ENCODE measurements around the gene KCNN2.

KCNN2 gene

GRCh38 chr5:114362197-114362976 is 517 bp downstream of the KCNN2 start:
- in situ Hi-C loops (cut with HindIII; ENCODE audit: low sequenced_read_pairs) = no loop called here

DNA sequence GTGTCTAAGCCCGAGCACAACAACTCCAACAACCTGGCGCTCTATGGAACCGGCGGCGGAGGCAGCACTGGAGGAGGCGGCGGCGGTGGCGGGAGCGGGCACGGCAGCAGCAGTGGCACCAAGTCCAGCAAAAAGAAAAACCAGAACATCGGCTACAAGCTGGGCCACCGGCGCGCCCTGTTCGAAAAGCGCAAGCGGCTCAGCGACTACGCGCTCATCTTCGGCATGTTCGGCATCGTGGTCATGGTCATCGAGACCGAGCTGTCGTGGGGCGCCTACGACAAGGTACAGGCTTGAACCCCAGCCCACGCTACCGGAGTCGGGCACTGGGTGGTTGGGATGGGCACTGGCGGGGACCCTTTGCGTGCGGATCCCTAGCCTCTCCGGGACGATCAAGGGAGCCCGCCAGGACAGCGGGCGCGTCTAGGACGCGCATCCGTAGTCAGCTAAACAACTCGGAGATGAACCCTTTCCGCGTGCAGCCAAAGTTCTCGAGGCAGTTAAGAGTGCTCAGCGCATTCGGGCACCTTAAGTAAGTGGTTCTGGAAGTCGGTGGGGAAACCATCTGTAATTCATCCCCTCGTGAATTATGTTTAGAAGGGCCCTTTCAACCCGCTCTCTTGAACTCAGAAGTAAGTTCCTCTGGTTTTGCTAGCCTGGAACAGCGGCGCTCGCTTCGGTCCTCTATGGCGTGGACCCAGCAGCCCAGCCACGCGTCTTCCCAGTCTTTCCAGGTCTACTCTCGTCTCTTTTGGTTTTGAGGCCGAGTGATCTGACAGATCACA is 1.3 kb downstream of the KCNN2 start:
- in situ Hi-C loops (cut with HindIII; ENCODE audit: low sequenced_read_pairs) = no loop called here

DNA sequence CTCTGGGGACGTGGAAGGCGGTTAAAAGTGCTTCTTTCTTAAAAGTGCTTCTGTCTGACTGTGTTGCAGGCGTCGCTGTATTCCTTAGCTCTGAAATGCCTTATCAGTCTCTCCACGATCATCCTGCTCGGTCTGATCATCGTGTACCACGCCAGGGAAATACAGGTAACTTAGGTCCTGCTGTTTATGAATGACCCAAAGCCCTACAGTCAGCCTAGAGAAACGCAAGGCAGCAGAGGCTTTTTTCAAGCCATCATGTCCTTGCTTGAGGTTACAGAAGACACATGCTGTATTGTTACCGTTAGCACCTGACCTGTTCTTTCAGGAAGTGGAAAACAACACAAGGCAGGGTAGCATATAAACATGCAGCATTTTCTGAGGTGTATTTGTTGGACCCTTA is 2.0 kb downstream of the KCNN2 start:
- in situ Hi-C loops (cut with HindIII; ENCODE audit: low sequenced_read_pairs) = no loop called here

DNA sequence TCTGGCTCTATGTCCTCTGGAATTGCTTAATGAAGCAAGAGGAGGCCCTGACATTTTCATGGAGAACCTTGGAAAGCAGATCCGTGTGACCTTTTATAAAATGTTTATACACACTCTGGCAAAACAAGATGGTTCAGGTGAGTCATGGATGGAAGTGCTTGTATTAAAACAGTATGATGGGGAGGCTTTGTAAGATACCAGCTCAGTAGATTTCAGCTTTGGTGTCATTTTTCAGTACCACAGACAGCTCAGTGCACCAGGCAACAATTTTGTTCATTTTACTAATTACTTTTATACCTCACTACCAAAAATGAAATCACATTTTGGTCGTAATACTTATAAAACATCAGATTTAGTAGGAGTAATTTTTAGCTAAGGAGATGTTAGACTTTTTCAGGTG is 5.2 kb downstream of the KCNN2 start:
- in situ Hi-C loops (cut with HindIII; ENCODE audit: low sequenced_read_pairs) = no loop called here

DNA sequence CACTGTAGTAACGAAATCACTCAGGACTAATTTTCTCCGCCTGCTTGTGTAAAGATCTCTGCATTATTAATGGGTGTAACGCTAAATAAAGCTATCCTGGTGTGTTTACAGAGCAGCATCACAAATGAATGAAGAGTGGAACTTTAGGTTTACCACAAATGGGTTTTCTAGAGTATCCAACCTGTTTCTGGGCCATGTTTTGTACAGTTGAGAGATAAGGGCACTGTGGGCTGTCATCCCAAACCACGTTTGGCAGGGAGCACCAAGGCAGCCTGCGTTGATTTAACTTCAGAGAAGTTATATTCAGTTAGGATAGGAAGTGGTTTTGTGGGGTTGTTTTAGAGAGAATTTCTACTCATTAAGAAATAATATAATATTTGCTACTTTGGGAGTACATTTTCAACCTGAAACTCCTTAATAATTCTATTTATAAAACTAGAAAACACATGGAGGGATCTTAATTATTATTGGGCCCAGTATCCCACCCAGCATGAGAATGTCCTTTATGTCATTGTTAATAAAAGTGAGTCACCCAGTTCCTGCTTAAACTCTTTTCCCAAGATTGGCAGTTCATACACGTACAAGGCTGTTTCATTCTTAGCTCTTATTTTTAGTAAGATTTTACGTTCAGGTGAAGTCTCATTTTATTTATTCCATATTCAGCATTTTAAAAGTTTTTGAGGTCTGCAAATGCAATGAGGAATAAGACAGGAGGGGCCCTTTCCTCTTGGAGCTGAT is 8.0 kb downstream of the KCNN2 start:
- in situ Hi-C loops (cut with HindIII; ENCODE audit: low sequenced_read_pairs) = no loop called here

GRCh38 chr5:114377050-114377844 is 15.4 kb downstream of the KCNN2 start:
- in situ Hi-C loops (cut with HindIII; ENCODE audit: low sequenced_read_pairs) = no loop called here

DNA sequence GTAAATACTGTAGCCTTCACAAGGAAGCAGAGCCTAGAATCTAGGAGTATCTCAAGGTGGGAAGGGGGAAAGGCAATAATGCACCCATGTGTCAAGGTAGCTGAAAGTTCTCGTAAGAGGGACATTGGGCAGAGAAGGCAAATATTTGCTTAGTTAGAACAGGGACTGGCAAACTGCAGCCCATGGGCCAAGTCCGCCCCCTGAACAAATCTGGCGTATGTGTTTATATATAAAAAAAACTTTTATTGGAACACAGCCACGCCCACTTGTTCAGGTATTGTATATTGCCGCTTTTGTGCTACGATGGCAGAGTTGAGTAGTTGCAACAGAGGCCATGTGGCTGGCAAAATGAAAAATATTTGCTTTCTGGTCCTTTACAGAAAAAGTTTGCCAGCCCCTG is 16.1 kb downstream of the KCNN2 start:
- in situ Hi-C loops (cut with HindIII; ENCODE audit: low sequenced_read_pairs) = no loop called here

- in situ Hi-C loops (cut with HindIII; ENCODE audit: low sequenced_read_pairs) = no loop called here
Observed at GRCh38 chr5:114380721-114381120, 18.9 kb downstream of the KCNN2 start.

DNA sequence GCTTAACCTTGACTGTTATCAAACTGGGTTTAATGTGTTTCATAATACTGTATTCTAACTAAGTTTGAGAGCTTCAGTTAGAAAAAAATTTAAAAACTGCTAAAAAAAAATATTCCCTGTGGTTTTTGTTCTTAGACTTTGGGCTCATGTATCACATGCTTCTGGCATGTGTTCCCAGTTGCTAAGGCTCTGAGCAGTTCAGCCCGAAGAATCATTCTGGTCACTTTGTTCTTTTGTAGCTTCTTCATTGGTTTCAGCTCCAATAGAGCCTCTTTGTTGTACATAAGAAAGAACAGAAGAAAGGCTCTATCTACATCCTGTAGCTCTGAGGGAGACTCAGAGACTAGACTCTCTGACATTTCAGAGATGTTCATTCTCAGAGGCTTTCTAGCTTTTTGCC is 25.6 kb downstream of the KCNN2 start:
- in situ Hi-C loops (cut with HindIII; ENCODE audit: low sequenced_read_pairs) = no loop called here

- in situ Hi-C loops (cut with HindIII; ENCODE audit: low sequenced_read_pairs) = no loop called here
Observed at GRCh38 chr5:114390431-114390830, 28.6 kb downstream of the KCNN2 start.

- in situ Hi-C loops (cut with HindIII; ENCODE audit: low sequenced_read_pairs) = no loop called here
Observed at GRCh38 chr5:114391321-114391720, 29.5 kb downstream of the KCNN2 start.

DNA sequence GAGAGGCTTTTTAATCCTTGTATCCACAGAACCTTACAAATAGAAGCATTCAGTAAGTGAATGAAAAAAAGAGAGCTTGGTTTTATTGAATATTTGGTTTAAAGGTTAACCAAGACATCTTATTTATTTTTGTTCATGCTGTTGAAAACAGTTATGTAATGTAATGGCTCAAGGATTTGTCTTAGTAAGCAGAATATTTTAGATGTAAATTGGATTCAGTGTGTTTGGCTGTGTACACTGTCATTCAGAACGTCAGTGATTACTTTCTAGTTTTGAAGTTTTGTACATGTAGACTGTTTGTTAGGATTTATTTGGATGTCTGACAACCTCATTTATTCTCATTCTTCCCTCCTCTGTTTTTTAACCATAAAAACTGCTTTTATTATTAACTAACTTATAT is 31.3 kb downstream of the KCNN2 start:
- in situ Hi-C loops (cut with HindIII; ENCODE audit: low sequenced_read_pairs) = no loop called here

DNA sequence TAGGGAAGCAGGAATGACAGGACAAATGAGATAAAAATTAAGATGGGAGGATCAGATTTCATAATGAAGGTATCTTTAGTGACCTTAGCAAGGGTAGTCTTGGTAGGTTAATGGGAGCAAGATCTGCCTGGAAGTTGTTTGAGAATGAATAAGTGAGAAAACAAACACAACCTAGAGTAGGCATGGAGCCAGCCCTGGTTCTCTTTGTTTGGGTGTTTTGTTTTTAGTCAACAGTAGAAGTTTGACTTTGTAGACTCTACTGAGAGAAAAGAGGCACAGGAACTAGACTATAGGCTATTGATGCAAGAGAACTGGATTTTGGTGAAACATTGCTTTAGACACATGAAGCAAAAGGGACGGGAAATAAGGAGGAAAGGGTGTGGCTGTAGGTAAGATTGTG is 40.3 kb downstream of the KCNN2 start:
- in situ Hi-C loops (cut with HindIII; ENCODE audit: low sequenced_read_pairs) = no loop called here

GRCh38 chr5:114407783-114408182 is 45.9 kb downstream of the KCNN2 start:
- in situ Hi-C loops (cut with HindIII; ENCODE audit: low sequenced_read_pairs) = no loop called here

DNA sequence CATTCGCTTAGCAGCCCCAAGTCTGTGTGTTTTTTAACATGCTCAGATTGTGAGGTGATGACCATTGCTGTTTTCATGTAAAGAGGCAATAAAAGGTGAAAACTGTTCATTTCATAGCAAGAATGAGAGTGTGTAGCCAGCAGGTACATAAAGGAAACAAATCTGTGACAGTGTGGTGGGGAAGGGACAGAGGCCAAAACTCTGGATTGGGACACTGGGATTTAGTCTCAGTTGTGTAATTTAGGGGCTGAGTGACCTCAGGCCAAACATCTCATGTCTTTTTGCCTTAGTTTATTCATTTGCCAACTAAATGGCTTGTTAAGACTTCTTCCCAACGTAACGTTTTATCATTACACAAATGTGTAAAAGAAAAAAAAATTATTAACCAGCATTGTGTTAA is 47.0 kb downstream of the KCNN2 start:
- in situ Hi-C loops (cut with HindIII; ENCODE audit: low sequenced_read_pairs) = no loop called here

GRCh38 chr5:114411380-114411931 is 49.6 kb downstream of the KCNN2 start:
- in situ Hi-C loops (cut with HindIII; ENCODE audit: low sequenced_read_pairs) = no loop called here

DNA sequence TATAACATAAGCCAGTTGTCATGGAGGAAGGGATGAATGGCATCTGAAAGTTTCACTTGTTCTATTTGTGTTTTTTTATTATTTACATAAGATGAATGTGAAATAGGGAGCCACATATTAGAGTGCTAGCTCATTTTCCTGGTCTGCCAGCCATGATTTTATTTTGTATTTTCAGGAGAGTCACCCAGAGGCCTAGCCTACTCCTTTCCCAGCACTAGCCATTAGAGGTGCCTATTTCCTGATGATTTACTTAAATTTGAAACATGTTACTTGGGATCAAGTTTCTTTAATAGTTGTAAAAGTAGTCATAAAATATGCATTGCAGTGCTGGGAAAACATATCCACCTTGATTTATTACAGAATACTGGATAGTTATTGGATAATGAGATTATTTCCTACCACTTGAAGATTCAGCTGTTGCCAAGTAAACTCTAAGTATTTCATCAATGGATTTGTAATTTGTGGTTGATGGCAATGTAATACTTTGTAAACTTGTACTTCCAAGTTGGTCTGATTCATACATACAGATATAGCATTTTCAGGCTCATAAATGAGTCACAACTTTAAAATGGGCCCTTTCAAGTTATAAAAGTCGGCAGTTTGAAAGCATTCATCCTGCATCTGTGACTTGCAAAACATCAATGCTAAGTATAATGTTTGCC is 50.8 kb downstream of the KCNN2 start:
- in situ Hi-C loops (cut with HindIII; ENCODE audit: low sequenced_read_pairs) = no loop called here

DNA sequence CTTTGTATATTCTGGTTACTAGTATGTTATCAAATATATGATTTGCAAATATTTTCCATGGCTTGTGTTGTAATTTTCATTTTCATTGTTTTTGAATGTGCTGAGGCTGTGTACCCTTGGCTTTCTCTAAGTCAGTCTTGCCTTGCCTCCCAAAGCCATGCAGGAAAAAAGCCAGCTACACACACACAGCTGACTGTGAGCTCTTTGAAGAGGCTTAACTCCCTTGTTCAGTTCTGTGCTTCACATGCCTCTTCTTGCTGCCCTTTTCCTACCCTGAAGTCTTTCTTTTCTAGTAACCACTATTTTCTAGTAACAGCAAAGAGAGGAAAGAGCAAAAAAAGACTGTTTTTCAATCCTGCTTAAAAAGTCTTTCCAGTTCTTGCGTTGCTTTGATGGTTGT is 53.9 kb downstream of the KCNN2 start:
- in situ Hi-C loops (cut with HindIII; ENCODE audit: low sequenced_read_pairs) = no loop called here

DNA sequence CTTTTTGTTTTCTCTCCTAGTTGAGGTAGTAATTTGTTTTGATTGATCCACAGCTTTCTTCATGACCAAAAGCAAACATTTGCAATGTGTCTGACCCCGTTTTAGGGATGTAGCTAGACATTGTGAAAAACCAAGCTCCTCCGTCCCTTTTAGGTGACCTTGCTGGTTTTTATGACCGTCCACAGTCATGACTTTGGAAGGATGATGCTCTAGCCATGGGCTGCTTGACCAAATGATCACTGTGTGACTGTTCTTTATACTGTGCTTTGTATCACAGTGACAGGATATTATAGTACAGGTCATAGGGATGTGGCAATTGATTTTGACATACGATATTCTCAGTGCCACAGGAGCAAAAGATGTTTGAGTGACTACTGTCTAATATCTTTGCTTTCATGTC is 54.4 kb downstream of the KCNN2 start:
- in situ Hi-C loops (cut with HindIII; ENCODE audit: low sequenced_read_pairs) = no loop called here

DNA sequence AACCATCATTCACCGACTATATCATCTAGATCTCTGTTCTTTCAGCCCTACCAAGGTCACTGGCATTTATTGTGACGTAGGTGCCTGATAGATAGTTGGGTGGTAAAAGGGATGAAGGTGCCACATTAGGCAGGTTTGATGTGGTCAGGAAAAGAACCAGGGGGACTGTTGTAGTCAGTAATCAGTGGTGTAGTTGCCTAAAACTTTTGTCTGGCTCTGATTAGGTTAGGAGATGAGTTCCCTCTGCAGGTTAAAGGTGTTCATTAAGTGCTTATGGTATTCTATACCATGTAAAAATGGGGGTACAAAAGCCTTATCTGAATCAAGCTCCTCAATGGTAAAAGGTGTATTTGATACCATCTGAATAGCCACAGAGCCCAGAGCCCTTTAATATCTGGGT is 55.6 kb downstream of the KCNN2 start:
- in situ Hi-C loops (cut with HindIII; ENCODE audit: low sequenced_read_pairs) = no loop called here

All from DLD1 (cell line).